CD14-positive monocyte (primary cell): Measurements from ENCODE around the gene KYAT1. TPM values are rescaled to one million over a fixed set of nuclear protein-coding genes. Genes with fewer than 3 reads are reported as not detected.

Experiments used
- DNase-seq, 3 donors: peaks; one replicate each; pipeline ENCODE4 v3.0.0-alpha.2; 2011 to 2022
- H2AFZ ChIP-seq: 2 replicates; pipeline ENCODE4 v1.6.0; 2012; ENCODE audit warnings: mild to moderate bottlenecking, low read depth, low read length, inconsistent platforms; ENCODE audit not compliant: insufficient read depth, poor library complexity, severe bottlenecking
- H3K27ac ChIP-seq, 2 donors: 1 replicate in 1 of 2; 2 replicates in 1 of 2; pipeline ENCODE4 v1.5.1; 2012 to 2013; ENCODE audit warnings: low read length in 2 of 2, control low read depth in 1 of 2, inconsistent platforms in 1 of 2, low read depth in 1 of 2, mild to moderate bottlenecking in 1 of 2
- H3K27me3 ChIP-seq, 2 donors: one replicate each; pipeline versions ENCODE4 v1.6.0 to v1.6.1; 2011 to 2013; ENCODE audit warnings: low read length in 2 of 2; ENCODE audit not compliant: control insufficient read depth in 2 of 2, insufficient read depth in 2 of 2
- H3K36me3 ChIP-seq, 2 donors: replicated peaks in 1 of 2; 1 replicate in 1 of 2; 2 replicates in 1 of 2; pipeline versions ENCODE4 v1.5.1 to v1.6.1; 2012 to 2013; ENCODE audit warnings: low read length in 2 of 2, control low read depth in 1 of 2, inconsistent platforms in 1 of 2, mild to moderate bottlenecking in 1 of 2; ENCODE audit not compliant: insufficient read depth in 2 of 2, control insufficient read depth in 1 of 2
- H3K4me1 ChIP-seq, 2 donors: 1 replicate in 1 of 2; 2 replicates in 1 of 2; pipeline versions ENCODE4 v1.5.1 to v1.6.1; 2012 to 2013; ENCODE audit warnings: low read length in 2 of 2, control low read depth in 1 of 2, inconsistent platforms in 1 of 2, mild to moderate bottlenecking in 1 of 2, moderate library complexity in 1 of 2; ENCODE audit not compliant: insufficient read depth in 2 of 2, control insufficient read depth in 1 of 2
- H3K4me2 ChIP-seq: replicated peaks from 2 replicates; pipeline ENCODE3; 2012; ENCODE audit warnings: low read length, moderate library complexity, mild to moderate bottlenecking; ENCODE audit not compliant: poor library complexity, severe bottlenecking; ENCODE audit errors: extremely low read depth
- H3K4me3 ChIP-seq, 3 experiments: fragments of 200-600 bp in 1 of 3; sonication (generic) in 1 of 3; replicated peaks in 1 of 3; 1 replicate in 2 of 3; 2 replicates in 1 of 3; pipeline ENCODE4 v1.5.1; 2011 to 2013; ENCODE audit warnings: low read length in 3 of 3, mild to moderate bottlenecking in 3 of 3, control low read depth in 2 of 3, low read depth in 2 of 3, inconsistent platforms in 1 of 3, moderate library complexity in 1 of 3
- H3K79me2 ChIP-seq: 2 replicates; pipeline ENCODE4 v1.6.0; 2012; ENCODE audit warnings: mild to moderate bottlenecking, control low read depth, inconsistent platforms, low read length, moderate library complexity; ENCODE audit not compliant: insufficient read depth
- H3K9ac ChIP-seq: 2 replicates; pipeline ENCODE4 v1.6.0; 2017; ENCODE audit warnings: low read length, mild to moderate bottlenecking; ENCODE audit not compliant: insufficient read depth, poor library complexity, severe bottlenecking
- H3K9me3 ChIP-seq, 2 donors: replicated peaks in 1 of 2; 1 replicate in 1 of 2; 2 replicates in 1 of 2; pipeline versions ENCODE4 v1.5.1 to v1.6.1; 2012 to 2013; ENCODE audit warnings: low read length in 2 of 2, control low read depth in 1 of 2; ENCODE audit not compliant: control insufficient read depth in 1 of 2, insufficient read depth in 1 of 2
- H4K20me1 ChIP-seq: 2 replicates; pipeline ENCODE4 v1.6.0; 2012; ENCODE audit warnings: mild to moderate bottlenecking, low read length, control low read depth, moderate library complexity; ENCODE audit not compliant: insufficient read depth
- H3K27ac Mint-ChIP-seq, 7 donors: one replicate each; pipeline ENCODE4 v1.8.0; 2020; ENCODE audit warnings: mild to moderate bottlenecking in 7 of 7, mixed read lengths in 7 of 7, moderate library complexity in 6 of 7, inconsistent platforms in 2 of 7
- H3K27me3 Mint-ChIP-seq, 3 donors: one replicate each; pipeline ENCODE4 v1.8.0; 2021 to 2022; ENCODE audit warnings: low read depth in 3 of 3, mild to moderate bottlenecking in 3 of 3, mixed read lengths in 3 of 3, moderate library complexity in 3 of 3, inconsistent platforms in 1 of 3
- H3K36me3 Mint-ChIP-seq, 2 donors: one replicate each; pipeline ENCODE4 v1.8.0; 2020; ENCODE audit warnings: mixed read lengths in 2 of 2, inconsistent platforms in 1 of 2, mild to moderate bottlenecking in 1 of 2
- H3K4me1 Mint-ChIP-seq: one replicate; pipeline ENCODE4 v1.8.0; 2020; ENCODE audit warnings: mild to moderate bottlenecking, mixed read lengths
- H3K4me3 Mint-ChIP-seq, 2 donors: one replicate each; pipeline ENCODE4 v1.8.0; 2020; ENCODE audit warnings: mild to moderate bottlenecking in 2 of 2, mixed read lengths in 2 of 2, moderate library complexity in 1 of 2
- H3K9me3 Mint-ChIP-seq, 7 donors: one replicate each; pipeline ENCODE4 v1.8.0; 2020 to 2022; ENCODE audit warnings: mixed read lengths in 7 of 7, mild to moderate bottlenecking in 6 of 7, moderate library complexity in 6 of 7, inconsistent platforms in 2 of 7
- WGBS: methylation state at CpG from one replicate; pipeline ENCODE4 v1.1.5; 2013; ENCODE audit warnings: missing lambda C conversion rate; ENCODE audit not compliant: insufficient coverage; 5-methylcytosine and 5-hydroxymethylcytosine counted together
- intact Hi-C, 2 donors: fragments of 100-400 bp; cut with micrococcal nuclease; formaldehyde crosslinking; loops; one replicate each; pipeline versions ENCODE4 v1.15.0 to v1.15.1; 2023
- polyA plus RNA-seq, 3 donors: library from polyadenylated mRNA; depleted of rRNA in 1 of 3; unstranded in 2 of 3; stranded (reverse) in 1 of 3; fragments of 300-500 nt in 2 of 3; fragments of >200 nt in 1 of 3; fragmentation: Illumina TruSeq in 2 of 3; gene quantifications; 1 replicate in 2 of 3; 2 replicates in 1 of 3; pipeline ENCODE4 v1.2.3, GENCODE V29; 2012 to 2021
- TF ChIP-seq, protein P1 (sequence below): fragments of 200-600 bp; IDR thresholded peaks from one replicate; pipeline ENCODE4 v1.8.0; 2022; ENCODE audit warnings: antibody characterized with exemption, mild to moderate bottlenecking

KYAT1 gene
- polyA plus RNA-seq, 3 donors, result 2.4 to 4.5 (median 3.6) TPM

DNA sequence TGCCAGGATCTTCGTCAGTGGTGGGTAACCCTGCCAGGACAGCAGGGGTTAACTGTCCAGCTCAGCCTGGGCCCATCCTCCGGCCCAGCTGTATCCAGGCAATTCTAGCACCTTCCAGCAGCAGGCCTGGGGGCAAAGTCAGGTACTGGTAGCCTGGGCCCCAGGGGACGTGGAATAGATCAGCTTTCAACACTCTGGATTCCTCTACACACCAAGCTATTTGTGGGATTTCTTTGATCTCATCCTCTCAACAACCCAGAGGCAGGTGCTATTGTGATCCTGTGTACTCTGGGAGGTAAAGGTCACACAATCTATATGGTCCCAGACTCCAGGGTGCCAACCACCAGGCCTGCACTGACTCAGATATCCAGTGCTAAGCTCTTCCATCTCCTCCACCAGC is 43.4 kb downstream of the KYAT1 start:
- peaks cover 2 to 24% of the 10 kb centered on the region in 2 donors for H3K36me3 Mint-ChIP-seq
- no peaks in the 10 kb centered on the region for H4K20me1 ChIP-seq
- no peaks in the 10 kb centered on the region for H3K9me3 Mint-ChIP-seq
- H3K4me2 ChIP-seq, result no peak overlapping the region
- no peaks in the 10 kb centered on the region for H3K36me3 ChIP-seq
- no peak overlapping the region for H3K4me3 Mint-ChIP-seq
- intact Hi-C loops, result no loop called here
- TF ChIP-seq, protein P1, sequence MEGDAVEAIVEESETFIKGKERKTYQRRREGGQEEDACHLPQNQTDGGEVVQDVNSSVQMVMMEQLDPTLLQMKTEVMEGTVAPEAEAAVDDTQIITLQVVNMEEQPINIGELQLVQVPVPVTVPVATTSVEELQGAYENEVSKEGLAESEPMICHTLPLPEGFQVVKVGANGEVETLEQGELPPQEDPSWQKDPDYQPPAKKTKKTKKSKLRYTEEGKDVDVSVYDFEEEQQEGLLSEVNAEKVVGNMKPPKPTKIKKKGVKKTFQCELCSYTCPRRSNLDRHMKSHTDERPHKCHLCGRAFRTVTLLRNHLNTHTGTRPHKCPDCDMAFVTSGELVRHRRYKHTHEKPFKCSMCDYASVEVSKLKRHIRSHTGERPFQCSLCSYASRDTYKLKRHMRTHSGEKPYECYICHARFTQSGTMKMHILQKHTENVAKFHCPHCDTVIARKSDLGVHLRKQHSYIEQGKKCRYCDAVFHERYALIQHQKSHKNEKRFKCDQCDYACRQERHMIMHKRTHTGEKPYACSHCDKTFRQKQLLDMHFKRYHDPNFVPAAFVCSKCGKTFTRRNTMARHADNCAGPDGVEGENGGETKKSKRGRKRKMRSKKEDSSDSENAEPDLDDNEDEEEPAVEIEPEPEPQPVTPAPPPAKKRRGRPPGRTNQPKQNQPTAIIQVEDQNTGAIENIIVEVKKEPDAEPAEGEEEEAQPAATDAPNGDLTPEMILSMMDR, result no peak
- H3K4me1 Mint-ChIP-seq, result no peaks in the 10 kb centered on the region
- no peak overlapping the region for H3K27ac ChIP-seq
- no peaks in the 10 kb centered on the region for H3K79me2 ChIP-seq
- H3K4me3 ChIP-seq, result no peak overlapping the region
- H3K27ac Mint-ChIP-seq, result peak overlapping the region in 2 of 7 donors; percentile 37 to 68
- WGBS, result 100% methylated on average over 2 of the region's 3 CpGs
- no peaks in the 10 kb centered on the region for H3K27me3 Mint-ChIP-seq
- H3K9ac ChIP-seq, result no peak overlapping the region
- no peaks in the 10 kb centered on the region for H3K4me1 ChIP-seq
- DNase-seq, result no peak
- H3K9me3 ChIP-seq, result no peaks in the 10 kb centered on the region
- no peak overlapping the region for H2AFZ ChIP-seq
- no peaks in the 10 kb centered on the region for H3K27me3 ChIP-seq

GRCh38 chr9:128836509-128837145 is 45.1 kb downstream of the KYAT1 start:
- no peak overlapping the region for H3K4me3 ChIP-seq
- DNase-seq, result no peak
- no peaks in the 10 kb centered on the region for H4K20me1 ChIP-seq
- TF ChIP-seq, protein P1, result no peak
- no peaks in the 10 kb centered on the region for H3K9me3 Mint-ChIP-seq
- H3K4me2 ChIP-seq, result no peak overlapping the region
- H3K36me3 ChIP-seq, result no peaks in the 10 kb centered on the region
- peaks cover 0 to 2% (median 0%) of the 10 kb centered on the region in 3 donors for H3K27me3 Mint-ChIP-seq
- intact Hi-C loops, result no loop called here
- H3K4me3 Mint-ChIP-seq, result no peak overlapping the region
- no peak overlapping the region for H3K9ac ChIP-seq
- H2AFZ ChIP-seq, result no peak overlapping the region
- no peak overlapping the region for H3K27ac ChIP-seq
- H3K9me3 ChIP-seq, result no peaks in the 10 kb centered on the region
- peaks cover 2 to 20% of the 10 kb centered on the region in 2 donors for H3K36me3 Mint-ChIP-seq
- H3K4me1 ChIP-seq, result no peaks in the 10 kb centered on the region
- WGBS, result 84% methylated on average over 9 of the region's 14 CpGs
- no peak overlapping the region for H3K27ac Mint-ChIP-seq
- no peaks in the 10 kb centered on the region for H3K79me2 ChIP-seq
- no peaks in the 10 kb centered on the region for H3K27me3 ChIP-seq
- no peaks in the 10 kb centered on the region for H3K4me1 Mint-ChIP-seq
